LNCaP clone FGC (cell line): ENCODE measurements around the gene ST6GALNAC3.

ENCODE experiments used
- DNase-seq: peaks from one replicate; pipeline ENCODE4 v3.0.0-alpha.2; 2011; ENCODE audit warnings: low read depth
- H3K4me3 ChIP-seq: 2 replicates; pipeline ENCODE4 v1.5.1; 2011; ENCODE audit warnings: mild to moderate bottlenecking, low read depth, low read length, control low read depth
- TF ChIP-seq, protein P1 (sequence below): IDR thresholded peaks from 2 replicates; pipeline ENCODE4 v1.5.1; 2012; ENCODE audit warnings: mild to moderate bottlenecking; ENCODE audit not compliant: control insufficient read depth, insufficient read depth; ENCODE audit errors: extremely low read depth

Gene ST6GALNAC3

DNA sequence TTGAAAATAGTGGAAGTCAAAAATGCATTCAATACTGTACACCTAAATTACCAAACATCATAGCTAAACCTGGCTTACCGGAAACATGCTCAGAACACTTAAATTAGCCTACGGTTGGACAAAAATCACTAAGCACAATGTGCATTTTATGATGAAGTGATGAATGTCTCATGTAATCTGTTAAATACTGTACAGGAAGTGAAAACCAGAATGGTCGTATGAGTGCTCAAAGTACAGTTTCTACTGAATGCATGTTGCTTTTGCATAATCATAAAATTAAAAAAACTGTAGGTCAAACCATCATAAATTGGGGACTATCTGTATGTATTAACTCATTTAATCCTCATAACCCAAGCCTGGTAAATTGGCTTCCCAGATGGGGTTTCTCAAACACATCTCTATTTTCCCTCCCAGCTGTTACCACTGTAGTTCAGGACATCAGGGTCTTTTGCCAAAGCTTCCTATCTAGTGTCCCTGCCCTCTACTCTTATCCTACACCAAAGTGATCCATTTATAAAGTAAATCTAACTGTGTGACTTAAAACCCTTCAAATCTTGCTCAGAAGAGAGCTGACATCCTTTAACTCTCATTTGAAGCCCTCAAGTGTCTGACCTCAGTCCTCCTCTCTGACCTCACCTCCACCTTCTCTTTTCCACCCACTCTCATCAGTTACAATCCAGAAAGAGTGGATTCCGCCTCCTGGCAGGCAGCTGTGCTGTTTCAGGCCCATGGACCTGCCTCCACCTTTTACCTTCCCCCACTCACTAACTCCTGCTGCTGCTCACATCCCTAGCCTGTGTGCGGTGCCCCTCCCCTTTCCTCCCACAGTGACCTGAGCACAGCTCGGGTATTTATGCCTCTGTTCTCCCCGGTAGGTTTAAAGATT is 436.4 kb downstream of the ST6GALNAC3 start:
- TF ChIP-seq, protein P1, sequence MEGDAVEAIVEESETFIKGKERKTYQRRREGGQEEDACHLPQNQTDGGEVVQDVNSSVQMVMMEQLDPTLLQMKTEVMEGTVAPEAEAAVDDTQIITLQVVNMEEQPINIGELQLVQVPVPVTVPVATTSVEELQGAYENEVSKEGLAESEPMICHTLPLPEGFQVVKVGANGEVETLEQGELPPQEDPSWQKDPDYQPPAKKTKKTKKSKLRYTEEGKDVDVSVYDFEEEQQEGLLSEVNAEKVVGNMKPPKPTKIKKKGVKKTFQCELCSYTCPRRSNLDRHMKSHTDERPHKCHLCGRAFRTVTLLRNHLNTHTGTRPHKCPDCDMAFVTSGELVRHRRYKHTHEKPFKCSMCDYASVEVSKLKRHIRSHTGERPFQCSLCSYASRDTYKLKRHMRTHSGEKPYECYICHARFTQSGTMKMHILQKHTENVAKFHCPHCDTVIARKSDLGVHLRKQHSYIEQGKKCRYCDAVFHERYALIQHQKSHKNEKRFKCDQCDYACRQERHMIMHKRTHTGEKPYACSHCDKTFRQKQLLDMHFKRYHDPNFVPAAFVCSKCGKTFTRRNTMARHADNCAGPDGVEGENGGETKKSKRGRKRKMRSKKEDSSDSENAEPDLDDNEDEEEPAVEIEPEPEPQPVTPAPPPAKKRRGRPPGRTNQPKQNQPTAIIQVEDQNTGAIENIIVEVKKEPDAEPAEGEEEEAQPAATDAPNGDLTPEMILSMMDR, result no peak
- H3K4me3 ChIP-seq, result no peak overlapping the region
- no peak for DNase-seq

DNA sequence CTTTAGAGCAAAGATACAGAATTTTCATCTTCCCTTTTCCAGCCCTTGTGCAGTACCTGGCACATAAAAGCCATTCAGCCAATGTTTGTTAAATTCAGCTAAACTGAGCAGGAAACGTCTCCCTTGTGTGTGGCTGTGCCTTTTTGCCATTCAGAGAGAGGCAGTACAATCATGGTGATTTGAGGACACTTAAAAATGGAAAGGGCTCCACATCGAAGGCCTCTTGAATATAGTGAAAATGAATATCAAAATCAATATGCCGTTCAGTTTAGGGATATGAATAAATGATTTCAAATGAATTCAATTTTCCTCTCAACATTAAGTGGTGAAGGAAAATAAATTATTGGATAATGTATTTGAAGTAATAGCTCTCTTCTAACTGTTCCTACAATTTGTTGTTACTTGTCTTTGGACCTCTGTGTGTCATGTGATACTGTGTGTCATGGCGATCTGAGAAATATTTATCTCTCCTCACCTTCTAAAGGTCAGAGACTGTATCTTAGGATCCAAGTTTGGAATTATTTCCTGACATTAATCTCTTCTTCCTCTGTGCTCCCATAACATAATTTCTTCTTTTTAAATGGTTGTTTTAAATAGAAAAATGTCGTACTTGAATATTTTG is 437.1 kb downstream of the ST6GALNAC3 start:
- DNase-seq, result no peak
- H3K4me3 ChIP-seq, result no peak overlapping the region
- TF ChIP-seq, protein P1, result no peak

DNA sequence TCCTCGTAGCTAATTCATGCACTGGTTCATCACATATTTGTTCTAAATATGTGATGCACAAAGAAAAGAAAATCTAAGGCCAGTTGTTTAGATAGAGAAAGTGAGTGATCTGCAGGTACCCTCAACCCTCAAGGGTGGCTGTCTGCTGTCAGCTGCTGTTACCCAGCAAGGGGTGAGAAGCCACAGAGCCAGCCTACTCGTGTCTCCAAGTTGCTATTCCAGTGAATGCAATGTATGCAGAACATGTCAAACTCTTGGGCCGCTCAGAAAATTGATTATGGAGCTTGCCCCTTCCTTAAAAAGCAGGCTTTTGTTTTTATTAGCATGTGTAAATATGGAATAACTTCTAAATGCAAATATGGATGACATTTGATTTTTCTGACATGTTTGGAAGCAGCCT is 456.4 kb downstream of the ST6GALNAC3 start:
- no peak overlapping the region for H3K4me3 ChIP-seq
- DNase-seq, result no peak
- TF ChIP-seq, protein P1, result no peak

DNA sequence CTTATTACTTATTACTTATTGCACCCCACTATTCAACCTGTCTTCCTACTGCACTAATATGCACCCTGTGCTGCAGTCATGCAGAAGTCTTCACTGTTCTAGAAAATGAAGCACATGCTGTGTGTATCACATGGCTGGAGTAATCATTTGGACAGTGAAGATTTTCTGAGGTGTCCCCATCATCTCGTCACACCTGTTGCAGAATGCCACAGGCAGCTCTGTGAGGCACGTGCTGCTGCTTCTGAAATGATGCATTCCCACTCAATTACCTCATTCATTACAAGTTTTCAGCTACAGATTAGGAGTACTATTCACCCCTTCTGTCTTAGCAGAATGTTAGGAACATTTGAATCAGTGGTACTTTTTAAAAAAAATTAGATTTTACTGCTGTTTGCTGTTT is 467.1 kb downstream of the ST6GALNAC3 start:
- TF ChIP-seq, protein P1, result no peak
- no peak overlapping the region for H3K4me3 ChIP-seq
- DNase-seq, result no peak

DNA sequence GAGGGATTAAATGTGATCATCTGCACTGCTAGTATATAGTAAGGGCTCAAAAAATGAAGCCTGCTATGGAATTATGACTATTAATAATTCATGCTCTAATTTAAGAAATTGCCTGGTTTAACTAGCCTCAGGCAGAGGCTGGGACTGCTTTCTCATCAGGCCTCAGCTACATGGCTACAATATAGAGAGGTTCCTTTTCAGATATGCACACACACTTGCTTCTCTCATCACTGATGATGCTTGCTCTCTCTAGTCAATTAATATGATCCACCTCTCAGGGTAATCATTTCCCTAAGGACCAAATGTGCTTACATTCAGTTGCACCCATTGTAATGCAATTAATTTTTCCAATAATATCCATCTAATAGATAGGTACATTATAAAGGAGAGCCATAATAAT is 467.8 kb downstream of the ST6GALNAC3 start:
- TF ChIP-seq, protein P1, result no peak

DNA sequence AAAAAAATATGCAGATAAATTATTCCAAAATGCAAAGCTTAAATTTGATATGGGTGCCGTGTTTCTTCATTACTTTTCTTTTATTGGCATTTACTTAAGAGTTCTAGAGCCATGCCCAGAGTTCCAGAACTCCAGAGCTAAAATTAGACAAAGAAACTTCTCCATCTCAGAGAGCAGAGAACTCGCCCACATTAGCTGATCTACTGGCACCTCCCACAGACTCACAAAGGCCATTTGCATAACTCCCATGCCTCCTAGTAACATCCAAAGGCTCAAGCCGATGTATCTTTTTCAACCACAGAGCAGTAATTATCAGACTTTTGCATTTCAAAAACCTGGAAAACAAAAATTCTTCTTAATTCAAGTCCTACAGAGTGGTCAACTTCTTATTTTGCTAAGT is 468.9 kb downstream of the ST6GALNAC3 start:
- TF ChIP-seq, protein P1, result no peak
- no peak overlapping the region for H3K4me3 ChIP-seq

More for the DNA sequence above, 467.8 kb downstream of the ST6GALNAC3 start:
- no peak overlapping the region for H3K4me3 ChIP-seq
- DNase-seq, result no peak

More for the DNA sequence above, 468.9 kb downstream of the ST6GALNAC3 start:
- DNase-seq, result no peak
